ENCODE results near the gene ATXN10. TPM values are rescaled to one million over a fixed set of nuclear protein-coding genes. Genes with fewer than 3 reads are reported as not detected.
A peak's percentile ranks its signal among the peaks of the same experiment; 100 is the strongest.

Gene ATXN10
- total and polyA plus RNA-seq, 2 experiments from 2014 or later = 109 to 216 TPM

- no peaks in the 10 kb centered on the region for H3K9me2 ChIP-seq (ENCODE audit: insufficient read depth)
- peak overlapping the region; percentile 32 for H3K4me2 ChIP-seq (ENCODE audit: unreplicated experiment)
- peaks cover 94% of the 10 kb centered on the region for H3K4me1 ChIP-seq (ENCODE audit: insufficient read depth)
- H3K27ac ChIP-seq = peak overlapping the region; percentile 36
- H3F3A ChIP-seq (ENCODE audit: insufficient read depth) = peaks cover 79% of the 10 kb centered on the region
- in situ Hi-C loops (cut with MboI) = no loop called here
- H3K27me3 ChIP-seq (replicated peaks; ENCODE audit: insufficient read depth) = no peaks in the 10 kb centered on the region
- H3K9me3 ChIP-seq (ENCODE audit: low read depth) = no peaks in the 10 kb centered on the region
- DNase-seq = peak; percentile 72
- peaks cover 94% of the 10 kb centered on the region for H3K79me2 ChIP-seq (ENCODE audit: insufficient read depth)
- H3K4me3 ChIP-seq = no peak overlapping the region
- no peaks in the 10 kb centered on the region for H3K36me3 ChIP-seq (ENCODE audit: low read depth)
- H2AFZ ChIP-seq = no peak overlapping the region
- H4K20me1 ChIP-seq (ENCODE audit: insufficient read depth) = no peaks in the 10 kb centered on the region
- TF ChIP-seq EZH2phosphoT487 (IDR thresholded peaks at IDR 0.05; ENCODE audit: insufficient read depth, low read depth) (no peak), EZH2 (IDR thresholded peaks at IDR 0.05; ENCODE audit: insufficient read depth, poor library complexity, severe bottlenecking) (no peak)
- 68 to 71% methylated on average over 2 of the region's 2 CpGs for WGBS, 2 experiments (ENCODE audit: low coverage in 1 of 2, low lambda C conversion rate in 2 of 2, missing lambda C conversion rate in 2 of 2)
- H3K9ac ChIP-seq = no peak overlapping the region
Observed at GRCh38 chr22:45686004-45686403, 14.4 kb downstream of the ATXN10 start.

DNA sequence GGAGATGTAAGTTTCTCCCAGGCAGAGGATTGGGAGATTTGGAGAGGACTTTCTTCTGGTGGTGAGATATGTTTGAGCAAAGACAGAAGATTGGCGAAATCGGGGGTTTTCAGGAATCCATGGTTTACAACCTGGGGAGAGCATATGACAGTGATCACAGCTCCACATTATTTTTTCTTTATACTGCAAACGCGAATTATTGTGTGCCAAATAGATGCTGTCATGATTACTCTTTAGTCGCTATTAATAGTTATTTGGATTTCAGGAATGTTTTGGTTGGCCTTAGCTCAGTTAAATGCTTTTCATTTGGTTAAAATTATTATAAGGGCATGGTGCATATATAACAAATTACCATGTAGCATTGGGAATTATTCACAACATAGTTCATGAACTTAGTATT, 15.2 kb downstream of the ATXN10 start:
- Histone ChIP-seq H4K20me1 (ENCODE audit: insufficient read depth) (no peaks in the 10 kb centered on the region), H3K9me2 (ENCODE audit: insufficient read depth) (no peaks in the 10 kb centered on the region), H3K27ac (peak overlapping the region; percentile 36), H3K36me3 (ENCODE audit: low read depth) (no peaks in the 10 kb centered on the region), H3K4me2 (ENCODE audit: unreplicated experiment) (peak overlapping the region; percentile 46), H3K9ac (no peak overlapping the region), H3K79me2 (ENCODE audit: insufficient read depth) (peaks cover 94% of the 10 kb centered on the region), H3K4me3 (peak overlapping the region; percentile 7; the same call in 1 of the 2 replicates), H3K27me3 (replicated peaks; ENCODE audit: insufficient read depth) (no peaks in the 10 kb centered on the region), H3K4me1 (ENCODE audit: insufficient read depth) (peaks cover 92% of the 10 kb centered on the region), H3F3A (ENCODE audit: insufficient read depth) (peaks cover 75% of the 10 kb centered on the region), H3K9me3 (ENCODE audit: low read depth) (no peaks in the 10 kb centered on the region), H2AFZ (no peak overlapping the region)
- in situ Hi-C loops (cut with MboI) = no loop called here
- TF ChIP-seq EZH2 (IDR thresholded peaks at IDR 0.05; ENCODE audit: insufficient read depth, poor library complexity, severe bottlenecking) (no peak), EZH2phosphoT487 (IDR thresholded peaks at IDR 0.05; ENCODE audit: insufficient read depth, low read depth) (no peak)
- 9 to 11% methylated on average over 5 of the region's 5 CpGs for WGBS, 2 experiments (ENCODE audit: low coverage in 1 of 2, low lambda C conversion rate in 2 of 2, missing lambda C conversion rate in 2 of 2)
- peak; percentile 68 for DNase-seq

- peaks cover 94% of the 10 kb centered on the region for H3K79me2 ChIP-seq (ENCODE audit: insufficient read depth)
- TF ChIP-seq EZH2phosphoT487 (IDR thresholded peaks at IDR 0.05; ENCODE audit: insufficient read depth, low read depth) = no peak
- TF ChIP-seq EZH2 (IDR thresholded peaks at IDR 0.05; ENCODE audit: insufficient read depth, poor library complexity, severe bottlenecking) = no peak
- H3K36me3 ChIP-seq (ENCODE audit: low read depth) = peaks cover 8% of the 10 kb centered on the region; the same call in 1 of the 2 replicates
- 0 out of 2 replicates have a peak overlapping the region, but pooled peaks have one; percentile 6 for H3K4me3 ChIP-seq
- peak overlapping the region; percentile 59 for H3K27ac ChIP-seq
- peaks cover 68% of the 10 kb centered on the region for H3F3A ChIP-seq (ENCODE audit: insufficient read depth)
- peaks cover 93% of the 10 kb centered on the region for H3K4me1 ChIP-seq (ENCODE audit: insufficient read depth)
- WGBS, 2 experiments (ENCODE audit: low coverage in 1 of 2, low lambda C conversion rate in 2 of 2, missing lambda C conversion rate in 2 of 2) = 25 to 31% methylated on average over 4 of the region's 4 CpGs
- no peak overlapping the region for H3K9ac ChIP-seq
- H2AFZ ChIP-seq = no peak overlapping the region
- H4K20me1 ChIP-seq (ENCODE audit: insufficient read depth) = no peaks in the 10 kb centered on the region
- H3K4me2 ChIP-seq (ENCODE audit: unreplicated experiment) = peak overlapping the region; percentile 61
- H3K9me3 ChIP-seq (ENCODE audit: low read depth) = no peaks in the 10 kb centered on the region
- no peaks in the 10 kb centered on the region for H3K27me3 ChIP-seq (replicated peaks; ENCODE audit: insufficient read depth)
- peak; percentile 88 for DNase-seq
- no peaks in the 10 kb centered on the region for H3K9me2 ChIP-seq (ENCODE audit: insufficient read depth)
- in situ Hi-C loops (cut with MboI) = no loop called here
Observed at GRCh38 chr22:45688600-45689080, 17.0 kb downstream of the ATXN10 start.

DNA sequence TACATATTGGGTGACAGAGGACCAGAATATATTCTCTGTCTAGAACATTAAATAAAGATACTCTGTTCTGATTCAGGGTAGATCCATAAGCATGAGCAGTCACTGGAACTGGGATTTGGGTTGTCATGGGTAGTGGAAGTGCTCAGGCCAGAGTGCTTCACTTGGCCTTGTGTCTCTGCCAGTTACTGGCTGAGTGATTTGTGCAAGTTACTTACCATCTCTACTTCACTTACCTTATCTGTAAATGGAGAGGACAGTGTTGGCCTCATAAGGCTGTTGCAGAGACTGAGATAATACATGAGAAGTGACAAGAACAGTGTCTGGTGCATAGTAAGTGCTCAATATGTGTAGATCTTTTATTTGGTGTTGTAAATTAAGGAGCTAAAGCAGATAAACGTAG, 17.6 kb downstream of the ATXN10 start:
- Histone ChIP-seq H3K4me3 (0 out of 2 replicates have a peak overlapping the region, but pooled peaks have one; percentile 6), H3K9ac (no peak overlapping the region), H4K20me1 (ENCODE audit: insufficient read depth) (no peaks in the 10 kb centered on the region), H3K4me1 (ENCODE audit: insufficient read depth) (peaks cover 87% of the 10 kb centered on the region), H3K36me3 (ENCODE audit: low read depth) (peaks cover 14% of the 10 kb centered on the region), H3F3A (ENCODE audit: insufficient read depth) (peaks cover 68% of the 10 kb centered on the region), H3K4me2 (ENCODE audit: unreplicated experiment) (peak overlapping the region; percentile 61), H3K27ac (peak overlapping the region; percentile 59), H2AFZ (no peak overlapping the region), H3K9me3 (ENCODE audit: low read depth) (no peaks in the 10 kb centered on the region), H3K9me2 (ENCODE audit: insufficient read depth) (no peaks in the 10 kb centered on the region), H3K27me3 (replicated peaks; ENCODE audit: insufficient read depth) (no peaks in the 10 kb centered on the region), H3K79me2 (ENCODE audit: insufficient read depth) (peaks cover 94% of the 10 kb centered on the region)
- in situ Hi-C loops (cut with MboI) = no loop called here
- 94 to 100% methylated on average over 1 of the region's 1 CpG for WGBS, 2 experiments (ENCODE audit: low coverage in 1 of 2, low lambda C conversion rate in 2 of 2, missing lambda C conversion rate in 2 of 2)
- TF ChIP-seq EZH2 (IDR thresholded peaks at IDR 0.05; ENCODE audit: insufficient read depth, poor library complexity, severe bottlenecking) (no peak), EZH2phosphoT487 (IDR thresholded peaks at IDR 0.05; ENCODE audit: insufficient read depth, low read depth) (no peak)
- DNase-seq = no peak
